Activated naive CD8-positive, alpha-beta T cell treated with anti-CD3 and anti-CD28 coated beads, Interleukin-2, amount 50 U/mL, for 16 hours (primary cell): Measurements from ENCODE around the gene KIRREL3.

Experiments
- DNase-seq: peaks from one replicate; pipeline ENCODE4 v3.0.0-alpha.2; 2020; ENCODE audit warnings: low read depth, low spot score

The KIRREL3 gene

DNA sequence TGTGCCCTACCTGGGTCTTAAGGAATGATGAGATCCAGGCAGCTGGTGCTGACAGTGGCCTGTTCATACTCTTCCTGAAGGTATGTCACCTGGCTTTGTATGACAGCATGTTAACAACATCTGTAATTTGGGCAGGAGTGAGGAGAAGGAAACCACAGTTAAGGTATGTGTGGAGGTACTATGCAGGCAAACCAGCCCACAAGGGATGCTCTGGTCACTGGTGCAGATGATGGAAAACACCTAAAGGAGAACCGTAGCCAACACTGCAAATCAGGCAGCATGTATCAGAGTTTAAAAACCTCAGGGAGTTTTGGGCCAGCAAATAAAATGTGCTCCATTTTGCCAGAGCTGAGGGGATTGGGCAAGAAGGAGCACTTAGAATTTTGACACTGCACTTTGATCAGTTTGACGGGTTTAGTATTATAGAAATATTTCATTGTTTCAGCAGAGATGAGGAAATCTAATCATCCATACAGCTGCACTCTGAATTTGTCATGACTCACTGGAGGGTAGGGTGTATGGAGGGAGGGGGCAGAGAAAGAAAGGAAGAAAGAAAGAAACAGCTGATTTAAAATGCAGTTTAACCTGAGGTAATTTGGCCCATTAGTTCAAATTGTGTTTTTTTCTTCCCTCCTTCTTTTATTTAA is 260.9 kb downstream of the KIRREL3 start:
- no peak for DNase-seq

DNA sequence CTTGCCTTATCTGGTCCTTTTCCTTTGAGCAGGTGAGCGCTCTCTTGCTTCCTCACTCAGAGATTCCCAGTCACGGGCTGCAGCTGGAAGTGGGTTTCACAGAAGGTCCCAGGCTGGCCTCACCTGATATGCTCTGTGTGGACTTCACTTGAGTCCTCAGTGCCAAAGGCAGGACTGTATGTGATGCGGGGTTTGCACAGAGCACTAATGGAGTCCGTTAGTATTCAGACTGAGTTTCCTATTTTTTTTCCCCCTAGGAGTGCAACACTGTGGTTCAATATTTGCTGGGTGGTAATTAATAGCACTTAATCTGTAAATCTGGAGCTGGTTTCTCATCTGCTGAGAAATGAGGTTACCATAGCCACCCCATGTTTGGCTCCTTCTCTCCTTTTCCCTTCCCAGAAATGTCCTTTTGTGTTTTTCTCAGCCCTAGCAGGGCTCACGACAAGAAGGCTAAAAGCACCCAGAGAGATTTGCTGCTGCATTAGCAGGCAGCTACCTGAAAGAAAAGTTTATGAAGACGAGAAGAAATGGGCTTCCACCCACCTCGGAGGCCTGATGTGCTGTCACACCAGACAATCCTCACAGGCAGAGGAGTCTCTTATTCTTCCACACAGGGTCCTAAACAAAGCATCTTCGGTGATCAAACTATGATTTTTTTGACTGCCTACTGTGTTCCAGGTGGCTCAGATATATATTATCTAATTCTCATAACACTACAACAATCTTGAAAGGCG is 262.1 kb downstream of the KIRREL3 start:
- DNase-seq = no peak

DNA sequence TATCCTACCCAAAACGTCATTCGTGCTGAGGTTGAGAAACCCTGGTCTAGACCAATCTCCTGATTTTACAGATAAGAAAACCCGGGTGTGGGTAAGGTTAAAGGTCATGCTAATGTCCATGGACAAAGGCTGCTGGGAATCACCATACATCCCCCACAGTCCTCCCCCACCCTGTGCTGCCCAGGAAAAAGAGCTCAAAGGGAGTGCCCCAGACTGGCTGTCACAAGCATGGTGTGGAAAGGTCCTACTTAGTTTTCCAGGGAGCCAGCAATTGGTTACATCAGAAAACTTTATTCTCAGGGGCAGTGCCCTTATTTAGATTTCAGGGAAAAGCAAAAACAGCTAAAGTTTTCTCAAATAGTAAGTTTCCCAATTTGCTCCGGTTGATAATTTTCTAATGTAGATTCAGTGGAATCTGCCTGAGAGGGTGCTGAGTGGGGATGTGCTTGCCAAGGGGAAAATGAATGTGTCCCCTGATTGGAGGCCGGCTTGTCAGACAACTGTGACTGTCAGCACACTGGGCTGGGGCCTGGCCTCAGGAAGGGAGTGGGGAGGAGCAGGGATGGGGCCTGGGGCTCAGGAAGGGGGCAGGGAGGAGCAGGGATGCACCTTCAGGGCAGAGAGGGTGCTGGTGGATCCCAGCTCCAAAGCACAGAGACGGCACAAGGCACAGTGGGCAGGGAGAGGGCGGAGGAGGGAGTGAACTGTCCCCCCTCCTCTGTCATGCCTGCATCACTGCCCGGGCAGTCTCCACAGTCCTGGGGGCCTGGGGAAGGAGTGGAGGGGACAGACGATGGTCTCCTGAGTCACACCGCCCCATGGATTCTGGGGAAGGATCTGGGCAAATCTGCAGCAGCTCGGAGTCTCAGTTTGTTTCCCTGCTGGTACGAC is 263.6 kb downstream of the KIRREL3 start:
- DNase-seq = no peak

GRCh38 chr11:126734752-126735151 is 265.8 kb downstream of the KIRREL3 start:
- no peak for DNase-seq

GRCh38 chr11:126733685-126734084 is 266.9 kb downstream of the KIRREL3 start:
- no peak for DNase-seq

- DNase-seq = no peak
These were observed 267.6 kb downstream of the KIRREL3 start for GRCh38 chr11:126732981-126733380.

GRCh38 chr11:126731576-126732142 is 268.9 kb downstream of the KIRREL3 start:
- no peak for DNase-seq

DNA sequence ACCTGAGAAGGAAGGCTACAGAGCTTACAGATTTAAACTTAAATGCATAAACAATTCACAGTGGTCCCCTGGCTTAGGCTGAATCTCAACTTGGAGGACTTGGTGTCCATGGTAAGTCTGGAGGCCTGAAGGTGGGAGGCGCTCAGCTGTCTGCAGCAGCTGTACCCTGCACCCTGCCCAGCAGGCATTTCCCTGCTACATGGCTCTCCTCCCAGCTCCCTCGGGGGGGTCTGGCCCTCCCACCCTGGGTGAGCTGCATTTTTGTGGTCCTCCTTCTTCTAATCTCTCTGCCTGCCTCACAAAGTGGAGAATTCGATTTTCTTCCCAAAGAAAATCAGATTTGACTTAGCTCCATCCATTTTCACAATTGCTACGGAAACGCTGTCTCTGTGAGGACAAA is 273.2 kb downstream of the KIRREL3 start:
- DNase-seq = no peak

DNA sequence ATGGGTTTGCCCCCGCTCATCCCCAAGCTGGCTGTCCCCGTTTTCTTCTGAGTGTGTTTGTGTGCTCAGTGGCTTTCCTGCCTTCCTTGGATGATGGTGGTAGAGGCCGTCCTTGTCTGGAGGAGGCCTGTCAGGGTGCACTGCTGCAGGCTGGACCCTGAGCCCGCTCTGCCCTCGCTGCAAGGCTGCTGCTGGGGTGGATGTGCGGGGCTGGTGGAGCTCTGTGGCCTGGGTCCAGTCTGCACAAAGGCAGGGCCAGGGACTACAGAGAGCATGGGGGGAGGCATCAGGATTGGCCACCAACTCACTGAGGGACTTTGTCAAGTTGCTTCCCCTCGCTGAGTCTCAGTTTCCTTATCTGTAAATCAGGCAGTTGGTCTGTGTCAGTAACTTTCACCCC is 275.0 kb downstream of the KIRREL3 start:
- DNase-seq = no peak

- DNase-seq = no peak
These were observed 275.5 kb downstream of the KIRREL3 start for GRCh38 chr11:126725043-126725442.

- DNase-seq = no peak
These were observed 276.9 kb downstream of the KIRREL3 start for GRCh38 chr11:126723665-126724045.

- no peak for DNase-seq
These were observed 277.5 kb downstream of the KIRREL3 start for GRCh38 chr11:126722956-126723664.

DNA sequence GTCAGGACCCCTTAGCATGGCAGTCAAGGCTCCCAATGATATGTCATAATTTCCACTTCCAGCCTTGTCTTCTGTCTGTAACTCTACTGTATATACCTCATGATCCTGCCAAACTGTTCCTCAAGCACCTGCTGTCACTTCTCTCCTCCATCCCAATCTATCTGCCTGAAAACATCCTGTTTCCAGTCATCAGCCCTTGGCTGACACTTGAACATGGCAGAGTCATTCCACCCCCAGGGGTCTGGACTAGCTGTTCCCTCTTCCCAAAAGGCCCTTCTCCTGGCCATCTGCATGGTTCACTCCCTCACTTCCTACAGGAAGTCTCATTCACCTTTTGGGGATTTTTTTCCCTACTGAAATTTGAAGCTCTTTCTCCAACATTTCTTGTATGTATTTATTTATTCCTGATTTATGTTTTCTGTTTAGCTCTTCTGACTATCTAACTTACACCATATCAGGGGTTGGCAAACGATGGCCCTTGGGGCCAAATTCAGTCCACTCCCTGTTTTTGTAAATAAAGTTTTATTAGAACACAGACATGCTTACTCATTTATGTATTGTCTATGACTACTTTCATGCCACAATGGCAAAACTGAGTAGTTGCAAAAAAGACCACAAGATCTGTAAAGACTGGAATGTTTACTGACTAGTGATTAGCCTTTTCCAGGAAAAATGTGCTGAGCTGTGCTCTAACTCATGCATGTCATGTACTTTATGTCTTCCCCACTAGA is 278.4 kb downstream of the KIRREL3 start:
- DNase-seq = no peak

GRCh38 chr11:126720539-126721235 is 279.9 kb downstream of the KIRREL3 start:
- DNase-seq = no peak

- DNase-seq = no peak
These were observed 280.8 kb downstream of the KIRREL3 start for GRCh38 chr11:126719740-126720139.

DNA sequence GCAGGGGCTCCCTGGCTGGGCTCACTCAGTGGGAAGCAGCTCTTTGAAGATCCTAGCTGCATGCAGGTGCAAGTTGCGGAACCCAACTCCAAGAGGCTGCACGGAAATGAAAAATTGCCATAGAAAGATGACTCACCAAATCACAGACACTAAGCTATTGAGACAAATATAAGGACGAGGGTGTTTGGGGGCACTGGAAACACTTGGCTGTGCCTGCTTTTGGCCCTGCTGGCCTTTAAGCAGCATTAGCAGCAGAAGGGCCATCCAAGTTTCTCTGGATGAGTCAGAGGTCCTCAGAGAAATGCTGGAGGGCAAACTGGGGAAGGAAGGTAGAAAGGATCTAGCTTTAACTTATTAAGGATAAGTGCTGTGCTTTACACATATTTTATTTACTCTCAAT is 282.3 kb downstream of the KIRREL3 start:
- no peak for DNase-seq

- DNase-seq = no peak
These were observed 284.0 kb downstream of the KIRREL3 start for GRCh38 chr11:126716456-126717083.

DNA sequence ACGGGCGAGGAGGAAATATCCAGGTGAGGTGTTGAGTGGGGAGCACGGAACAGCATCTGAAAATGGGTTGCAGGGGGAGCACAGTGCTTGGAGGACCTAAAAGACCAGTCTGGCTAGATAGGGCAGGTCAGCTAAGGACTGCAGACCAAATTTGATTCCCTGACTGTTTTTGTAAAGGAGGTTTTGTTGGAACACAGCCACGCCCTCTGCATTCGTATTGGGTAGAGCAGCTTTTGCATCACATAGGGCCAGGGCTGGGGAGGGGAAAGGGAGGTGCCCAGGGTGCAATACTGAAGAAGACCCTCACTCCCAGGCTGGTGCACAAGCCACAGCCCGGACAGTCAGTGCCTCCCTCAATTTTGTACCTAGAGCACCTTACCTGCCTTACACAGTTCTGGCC is 286.8 kb downstream of the KIRREL3 start:
- no peak for DNase-seq

DNA sequence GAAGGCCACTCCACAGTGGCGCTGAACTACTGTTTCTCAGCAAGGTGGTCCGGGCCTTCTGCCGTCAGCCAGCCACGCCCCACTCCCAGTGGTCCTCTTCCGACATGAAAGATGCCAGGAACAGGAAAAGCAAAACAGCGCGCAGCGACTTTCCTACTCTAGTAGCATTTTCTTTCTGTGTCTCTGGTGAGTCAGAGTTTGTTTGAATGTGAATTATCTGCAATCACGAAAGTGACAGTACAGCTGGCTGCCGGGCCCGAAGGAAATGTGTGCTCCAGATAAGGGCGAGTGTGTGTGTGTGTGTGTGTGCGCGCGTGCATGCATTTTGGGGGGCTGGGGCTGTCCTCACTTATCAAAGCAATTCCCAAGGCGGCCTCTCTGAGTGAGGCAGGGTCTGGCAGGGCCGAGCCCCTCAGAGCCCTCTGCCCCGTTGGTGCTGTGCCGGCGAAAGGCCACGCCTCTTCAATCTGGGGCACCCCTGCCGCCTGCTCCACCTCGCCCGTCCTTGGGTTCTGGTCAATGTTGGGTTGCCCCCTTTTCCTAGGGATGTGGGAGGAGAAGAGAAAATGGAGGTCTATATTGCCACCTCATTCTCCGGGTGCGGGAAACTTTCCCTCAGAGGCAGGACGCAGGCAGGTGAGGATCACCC is 288.5 kb downstream of the KIRREL3 start:
- DNase-seq = no peak
